ENCODE results near the gene DAAM2. TPM values are rescaled to one million over a fixed set of nuclear protein-coding genes. Genes with fewer than 3 reads are reported as not detected.

The DAAM2 gene
- total RNA-seq, 1 donor from 2014 or later = 0.59 TPM

- H3K27me3 Mint-ChIP-seq (ENCODE audit: unreplicated experiment) = peaks cover 5% of the 10 kb centered on the region
- no peak overlapping the region for H3K27ac Mint-ChIP-seq (ENCODE audit: unreplicated experiment)
- no peak for DNase-seq
- H3K4me1 Mint-ChIP-seq (ENCODE audit: low read depth, unreplicated experiment) = no peaks in the 10 kb centered on the region
- no peaks in the 10 kb centered on the region for H3K9me3 Mint-ChIP-seq (ENCODE audit: unreplicated experiment)
- H3K36me3 Mint-ChIP-seq (ENCODE audit: unreplicated experiment) = no peaks in the 10 kb centered on the region
- no peak overlapping the region for H3K4me3 Mint-ChIP-seq (ENCODE audit: unreplicated experiment)
- TF ChIP-seq CTCF (IDR thresholded peaks at IDR 0.05; ENCODE audit: partially characterized antibody, unreplicated experiment) = no peak
These were observed 84.7 kb downstream of the DAAM2 start for GRCh38 chr6:39876826-39877225.

GRCh38 chr6:39879535-39879934 is 87.4 kb downstream of the DAAM2 start:
- Mint-ChIP-seq H3K4me1 (ENCODE audit: low read depth, unreplicated experiment) (no peaks in the 10 kb centered on the region), H3K27me3 (ENCODE audit: unreplicated experiment) (no peaks in the 10 kb centered on the region), H3K27ac (ENCODE audit: unreplicated experiment) (no peak overlapping the region), H3K9me3 (ENCODE audit: unreplicated experiment) (no peaks in the 10 kb centered on the region), H3K36me3 (ENCODE audit: unreplicated experiment) (no peaks in the 10 kb centered on the region), H3K4me3 (ENCODE audit: unreplicated experiment) (no peak overlapping the region)
- TF ChIP-seq CTCF (IDR thresholded peaks at IDR 0.05; ENCODE audit: partially characterized antibody, unreplicated experiment) = no peak
- no peak for DNase-seq

- Mint-ChIP-seq H3K9me3 (ENCODE audit: unreplicated experiment) (no peaks in the 10 kb centered on the region), H3K4me3 (ENCODE audit: unreplicated experiment) (no peak overlapping the region), H3K27me3 (ENCODE audit: unreplicated experiment) (no peaks in the 10 kb centered on the region), H3K36me3 (ENCODE audit: unreplicated experiment) (no peaks in the 10 kb centered on the region), H3K27ac (ENCODE audit: unreplicated experiment) (no peak overlapping the region), H3K4me1 (ENCODE audit: low read depth, unreplicated experiment) (no peaks in the 10 kb centered on the region)
- DNase-seq = no peak
- TF ChIP-seq CTCF (IDR thresholded peaks at IDR 0.05; ENCODE audit: partially characterized antibody, unreplicated experiment) = no peak
These were observed 88.4 kb downstream of the DAAM2 start for GRCh38 chr6:39880594-39880993.

GRCh38 chr6:39881851-39882530 is 89.8 kb downstream of the DAAM2 start:
- no peaks in the 10 kb centered on the region for H3K9me3 Mint-ChIP-seq (ENCODE audit: unreplicated experiment)
- H3K27me3 Mint-ChIP-seq (ENCODE audit: unreplicated experiment) = peaks cover 3% of the 10 kb centered on the region
- no peak overlapping the region for H3K27ac Mint-ChIP-seq (ENCODE audit: unreplicated experiment)
- H3K4me3 Mint-ChIP-seq (ENCODE audit: unreplicated experiment) = no peak overlapping the region
- H3K4me1 Mint-ChIP-seq (ENCODE audit: low read depth, unreplicated experiment) = no peaks in the 10 kb centered on the region
- TF ChIP-seq CTCF (IDR thresholded peaks at IDR 0.05; ENCODE audit: partially characterized antibody, unreplicated experiment) = no peak
- no peaks in the 10 kb centered on the region for H3K36me3 Mint-ChIP-seq (ENCODE audit: unreplicated experiment)
- no peak for DNase-seq

GRCh38 chr6:39882531-39882899 is 90.3 kb downstream of the DAAM2 start:
- peaks cover 3% of the 10 kb centered on the region for H3K27me3 Mint-ChIP-seq (ENCODE audit: unreplicated experiment)
- H3K4me3 Mint-ChIP-seq (ENCODE audit: unreplicated experiment) = no peak overlapping the region
- no peaks in the 10 kb centered on the region for H3K36me3 Mint-ChIP-seq (ENCODE audit: unreplicated experiment)
- H3K4me1 Mint-ChIP-seq (ENCODE audit: low read depth, unreplicated experiment) = no peaks in the 10 kb centered on the region
- no peaks in the 10 kb centered on the region for H3K9me3 Mint-ChIP-seq (ENCODE audit: unreplicated experiment)
- no peak overlapping the region for H3K27ac Mint-ChIP-seq (ENCODE audit: unreplicated experiment)
- no peak for DNase-seq
- TF ChIP-seq CTCF (IDR thresholded peaks at IDR 0.05; ENCODE audit: partially characterized antibody, unreplicated experiment) = no peak

Measured in glutamatergic neuron (in vitro differentiated cells).